Stimulated activated CD4-positive, alpha-beta T cell treated with anti-CD3 and anti-CD28 coated beads, Interleukin-12 subunit alpha, Interleukin-12 subunit beta, amount 100 ng/mL, for 24 hours (primary cell): ENCODE results near the gene SGPP1.
"Not testable (repeated sequence)": the region's sequence is repeated elsewhere in the genome, so short reads cannot be mapped to it uniquely, and the experiment has no call there.

Experiments used
- DNase-seq, 2 experiments: peaks; one replicate each; pipeline ENCODE4 v3.0.0-alpha.2; 2020; ENCODE audit warnings: low read depth in 2 of 2

Gene SGPP1

GRCh38 chr14:63725786-63726460 is 1.9 kb downstream of the SGPP1 start:
- no peak for DNase-seq

GRCh38 chr14:63717702-63718101 is 10.2 kb downstream of the SGPP1 start:
- no peak for DNase-seq

GRCh38 chr14:63715360-63715759 is 12.5 kb downstream of the SGPP1 start:
- DNase-seq, result no peak

- no peak for DNase-seq
Observed at GRCh38 chr14:63713764-63714163, 14.1 kb downstream of the SGPP1 start.

- DNase-seq, result no peak
Observed at GRCh38 chr14:63713058-63713457, 14.8 kb downstream of the SGPP1 start.

- no peak for DNase-seq
Observed at GRCh38 chr14:63712123-63712522, 15.7 kb downstream of the SGPP1 start.

GRCh38 chr14:63710497-63710896 is 17.4 kb downstream of the SGPP1 start:
- no peak for DNase-seq

- no peak for DNase-seq
Observed at GRCh38 chr14:63709589-63709988, 18.3 kb downstream of the SGPP1 start.

GRCh38 chr14:63707216-63707615 is 20.6 kb downstream of the SGPP1 start:
- DNase-seq, result no peak

- DNase-seq, result no peak
Observed at GRCh38 chr14:63705561-63706070, 22.2 kb downstream of the SGPP1 start.

- DNase-seq, result not testable (repeated sequence)
Observed at GRCh38 chr14:63702530-63702929, 25.3 kb downstream of the SGPP1 start.

GRCh38 chr14:63701606-63702299 is 26.1 kb downstream of the SGPP1 start:
- DNase-seq, result no peak

- DNase-seq, result no peak
Observed at GRCh38 chr14:63692310-63693020, 35.4 kb downstream of the SGPP1 start.

- DNase-seq, result no peak
Observed at GRCh38 chr14:63689132-63689531, 38.7 kb downstream of the SGPP1 start.

GRCh38 chr14:63686926-63687325 is 40.9 kb downstream of the SGPP1 start:
- DNase-seq, result no peak

- DNase-seq, result no peak
Observed at GRCh38 chr14:63685401-63685800, 42.5 kb downstream of the SGPP1 start.

GRCh38 chr14:63682727-63683593 is 44.9 kb downstream of the SGPP1 start:
- DNase-seq, result no peak

- DNase-seq, result no peak
Observed at GRCh38 chr14:63678536-63678935, 49.3 kb downstream of the SGPP1 start.

- DNase-seq, result no peak
Observed at GRCh38 chr14:63677891-63678379, 49.9 kb downstream of the SGPP1 start.

GRCh38 chr14:63676615-63677014 is 51.2 kb downstream of the SGPP1 start:
- DNase-seq, result no peak

GRCh38 chr14:63673886-63674497 is 53.9 kb downstream of the SGPP1 start:
- DNase-seq, result no peak
